OCI-M2 (cell line): ENCODE measurements around the gene SPON2.

Experiments
- DNase-seq: peaks from one replicate; lab custom pipeline; 2025; ENCODE audit not compliant: unreplicated experiment; lab: John Stamatoyannopoulos, UW

SPON2 gene

GRCh38 chr4:1172971-1173757 is 781 bp upstream of the SPON2 start:
- DNase-seq: no peak

- DNase-seq: no peak
These were observed 814 bp downstream of the SPON2 start for GRCh38 chr4:1171311-1172227.

GRCh38 chr4:1170976-1171310 is 1.4 kb downstream of the SPON2 start:
- no peak for DNase-seq

GRCh38 chr4:1170156-1170975 is 2.0 kb downstream of the SPON2 start:
- DNase-seq: no peak

- DNase-seq: no peak
These were observed 2.7 kb downstream of the SPON2 start for GRCh38 chr4:1169691-1170096.

- DNase-seq: no peak
These were observed 3.2 kb downstream of the SPON2 start for GRCh38 chr4:1169171-1169671.

- DNase-seq: no peak
These were observed 3.9 kb downstream of the SPON2 start for GRCh38 chr4:1168191-1169101.

GRCh38 chr4:1167244-1167949 is 5.0 kb downstream of the SPON2 start:
- DNase-seq: no peak

- no peak for DNase-seq
These were observed 5.7 kb downstream of the SPON2 start for GRCh38 chr4:1166509-1167243.

GRCh38 chr4:1164956-1165545 is 7.3 kb downstream of the SPON2 start:
- DNase-seq: no peak

- no peak for DNase-seq
These were observed 7.9 kb downstream of the SPON2 start for GRCh38 chr4:1164444-1164843.

GRCh38 chr4:1164040-1164439 is 8.3 kb downstream of the SPON2 start:
- no peak for DNase-seq

GRCh38 chr4:1160351-1160750 is 12.0 kb downstream of the SPON2 start:
- no peak for DNase-seq

GRCh38 chr4:1156069-1156468 is 16.3 kb downstream of the SPON2 start:
- DNase-seq: no peak

GRCh38 chr4:1155314-1155713 is 17.1 kb downstream of the SPON2 start:
- no peak for DNase-seq

GRCh38 chr4:1154523-1155182 is 17.7 kb downstream of the SPON2 start:
- DNase-seq: no peak

GRCh38 chr4:1154126-1154522 is 18.3 kb downstream of the SPON2 start:
- no peak for DNase-seq

- DNase-seq: no peak
These were observed 18.8 kb downstream of the SPON2 start for GRCh38 chr4:1153567-1154090.
